ENCODE data around the gene TLE3. TPM values are rescaled to one million over a fixed set of nuclear protein-coding genes. Genes with fewer than 3 reads are reported as not detected.

The TLE3 gene
- total RNA-seq, 4 donors from 2014 or later: 91.2 to 154 (median 137) TPM

DNA sequence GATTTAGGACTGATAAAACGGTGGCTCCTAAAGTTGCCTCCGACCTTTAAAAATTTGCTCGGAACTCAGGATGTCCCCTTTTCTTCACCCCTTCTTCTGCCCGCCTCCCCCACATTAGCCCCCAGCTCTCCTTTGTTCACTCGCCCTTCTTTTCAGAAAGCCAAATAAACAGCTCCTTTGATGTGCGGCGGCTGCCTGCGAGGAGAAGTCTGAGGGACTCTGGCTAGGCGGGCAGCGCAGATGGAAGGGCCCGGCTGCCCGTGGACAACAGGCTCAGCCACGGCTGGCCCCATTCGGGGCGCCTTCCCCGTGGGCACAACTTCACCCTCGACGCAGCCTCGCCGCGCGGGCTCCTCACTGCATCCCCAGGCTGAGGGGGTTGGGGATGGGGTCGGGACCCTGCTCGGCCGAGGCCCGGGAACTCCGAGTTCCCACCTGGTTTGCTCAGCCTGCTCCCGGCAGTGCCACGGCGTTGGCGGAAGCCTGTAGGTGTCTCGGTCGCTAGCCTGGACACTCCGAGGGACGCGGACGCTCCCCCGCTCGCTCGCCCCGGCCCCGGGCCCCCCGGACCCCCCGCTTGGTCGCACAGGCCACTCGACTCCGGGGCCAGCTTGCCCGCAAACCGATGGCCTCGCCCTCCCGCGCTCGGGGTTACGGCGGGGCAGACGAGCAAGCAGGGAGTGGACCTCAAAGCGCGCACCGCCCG is 897 bp upstream of the TLE3 start:
- Histone ChIP-seq H3K4me3 (peak overlapping the region; percentile 97), H3K27me3 (no peaks in the 10 kb centered on the region), H3K27ac (peak overlapping the region; percentile 94), H3K36me3 (no peaks in the 10 kb centered on the region), H3K4me1 (peaks cover 58% of the 10 kb centered on the region), H3K9me3 (no peaks in the 10 kb centered on the region)
- DNase-seq (ENCODE audit: low spot score in 2 of 2): peak; percentile 78 to 87
- TF ChIP-seq, protein P1, sequence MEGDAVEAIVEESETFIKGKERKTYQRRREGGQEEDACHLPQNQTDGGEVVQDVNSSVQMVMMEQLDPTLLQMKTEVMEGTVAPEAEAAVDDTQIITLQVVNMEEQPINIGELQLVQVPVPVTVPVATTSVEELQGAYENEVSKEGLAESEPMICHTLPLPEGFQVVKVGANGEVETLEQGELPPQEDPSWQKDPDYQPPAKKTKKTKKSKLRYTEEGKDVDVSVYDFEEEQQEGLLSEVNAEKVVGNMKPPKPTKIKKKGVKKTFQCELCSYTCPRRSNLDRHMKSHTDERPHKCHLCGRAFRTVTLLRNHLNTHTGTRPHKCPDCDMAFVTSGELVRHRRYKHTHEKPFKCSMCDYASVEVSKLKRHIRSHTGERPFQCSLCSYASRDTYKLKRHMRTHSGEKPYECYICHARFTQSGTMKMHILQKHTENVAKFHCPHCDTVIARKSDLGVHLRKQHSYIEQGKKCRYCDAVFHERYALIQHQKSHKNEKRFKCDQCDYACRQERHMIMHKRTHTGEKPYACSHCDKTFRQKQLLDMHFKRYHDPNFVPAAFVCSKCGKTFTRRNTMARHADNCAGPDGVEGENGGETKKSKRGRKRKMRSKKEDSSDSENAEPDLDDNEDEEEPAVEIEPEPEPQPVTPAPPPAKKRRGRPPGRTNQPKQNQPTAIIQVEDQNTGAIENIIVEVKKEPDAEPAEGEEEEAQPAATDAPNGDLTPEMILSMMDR (IDR thresholded peaks at IDR 0.05): no peak
- TF ChIP-seq POLR2AphosphoS5 (IDR thresholded peaks at IDR 0.05): no peak
- no peak for TF ChIP-seq POLR2A (IDR thresholded peaks at IDR 0.05)
- TF ChIP-seq EP300 (IDR thresholded peaks at IDR 0.05): no peak
- WGBS: 3% methylated on average over 8 of the region's 60 CpGs

DNA sequence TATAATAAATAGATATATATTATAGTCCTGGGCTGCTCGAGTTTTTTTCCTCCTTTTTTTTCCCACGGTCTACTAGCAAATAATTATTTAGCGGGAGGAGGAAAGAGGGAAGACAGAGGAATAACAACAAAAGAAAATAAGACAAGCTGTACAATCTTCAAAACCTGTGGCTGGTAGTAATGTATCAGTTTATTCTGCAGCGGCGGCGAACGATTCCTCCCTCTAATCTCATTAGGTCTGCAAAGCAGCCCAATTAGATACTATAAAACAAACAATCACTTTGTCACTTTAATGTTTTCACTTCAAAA is 390 bp upstream of the TLE3 start:
- TF ChIP-seq, protein P1 (IDR thresholded peaks at IDR 0.05): no peak
- TF ChIP-seq EP300 (IDR thresholded peaks at IDR 0.05) (no peak), POLR2A (IDR thresholded peaks at IDR 0.05) (no peak), POLR2AphosphoS5 (IDR thresholded peaks at IDR 0.05) (no peak)
- DNase-seq (ENCODE audit: low spot score in 2 of 2): no peak
- 0% methylated on average over 7 of the region's 7 CpGs for WGBS
- Histone ChIP-seq H3K36me3 (no peaks in the 10 kb centered on the region), H3K4me3 (peak overlapping the region; percentile 97), H3K9me3 (no peaks in the 10 kb centered on the region), H3K4me1 (peaks cover 63% of the 10 kb centered on the region), H3K27ac (peak overlapping the region; percentile 94), H3K27me3 (no peaks in the 10 kb centered on the region)

DNA sequence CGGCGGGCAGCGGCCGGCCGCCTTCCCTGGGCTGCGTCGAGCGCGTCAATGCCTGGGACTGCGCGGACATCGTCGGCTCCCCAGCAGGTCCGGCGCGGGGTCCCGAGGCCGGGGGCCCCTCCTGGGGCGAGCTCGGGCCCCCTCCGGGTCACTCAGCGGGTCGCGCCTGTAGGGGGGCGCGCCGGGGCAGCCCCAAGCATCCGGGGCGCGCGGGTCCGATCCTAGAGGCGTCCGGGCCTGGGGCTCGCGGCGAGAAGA is 725 bp downstream of the TLE3 start:
- DNase-seq (ENCODE audit: low spot score in 2 of 2): no peak
- Histone ChIP-seq H3K27me3 (no peaks in the 10 kb centered on the region), H3K4me3 (peak overlapping the region; percentile 97), H3K4me1 (peaks cover 73% of the 10 kb centered on the region), H3K36me3 (no peaks in the 10 kb centered on the region), H3K27ac (peak overlapping the region; percentile 94), H3K9me3 (no peaks in the 10 kb centered on the region)
- TF ChIP-seq, protein P1 (IDR thresholded peaks at IDR 0.05): no peak
- TF ChIP-seq POLR2A (IDR thresholded peaks at IDR 0.05) (no peak), POLR2AphosphoS5 (IDR thresholded peaks at IDR 0.05) (no peak), EP300 (IDR thresholded peaks at IDR 0.05) (no peak)
- no CpG with 5 or more reads among the region's 37 CpGs for WGBS

GRCh38 chr15:70096215-70097062 is 1.3 kb downstream of the TLE3 start:
- H3K4me3 ChIP-seq: peak overlapping the region; percentile 97
- peaks cover 73% of the 10 kb centered on the region for H3K4me1 ChIP-seq
- DNase-seq (ENCODE audit: low spot score in 2 of 2): peak in 1 of 2 donors; percentile 81

GRCh38 chr15:70095408-70096214 is 2.1 kb downstream of the TLE3 start:
- no peaks in the 10 kb centered on the region for H3K9me3 ChIP-seq
- no peaks in the 10 kb centered on the region for H3K36me3 ChIP-seq
- WGBS: 10% methylated on average over 22 of the region's 66 CpGs
- TF ChIP-seq, protein P1 (IDR thresholded peaks at IDR 0.05): no peak
- no peak for TF ChIP-seq POLR2A (IDR thresholded peaks at IDR 0.05)
- no peak for TF ChIP-seq POLR2AphosphoS5 (IDR thresholded peaks at IDR 0.05)
- no peak for TF ChIP-seq EP300 (IDR thresholded peaks at IDR 0.05)
- peak overlapping the region; percentile 94 for H3K27ac ChIP-seq
- peak in 1 of 2 donors; percentile 75 for DNase-seq (ENCODE audit: low spot score in 2 of 2)
- peak overlapping the region; percentile 97 for H3K4me3 ChIP-seq
- no peaks in the 10 kb centered on the region for H3K27me3 ChIP-seq
- peaks cover 73% of the 10 kb centered on the region for H3K4me1 ChIP-seq

More at GRCh38 chr15:70096215-70097062, 1.3 kb downstream of the TLE3 start:
- peak overlapping the region; percentile 94 for H3K27ac ChIP-seq
- H3K9me3 ChIP-seq: no peaks in the 10 kb centered on the region
- H3K27me3 ChIP-seq: no peaks in the 10 kb centered on the region
- H3K36me3 ChIP-seq: no peaks in the 10 kb centered on the region
- TF ChIP-seq EP300 (IDR thresholded peaks at IDR 0.05) (no peak), POLR2A (IDR thresholded peaks at IDR 0.05) (peak in 1 of 2 donors; percentile 10)
- WGBS: 0% methylated on average over 5 of the region's 75 CpGs
